Esophagus muscularis mucosa (tissue), 4 donors: ENCODE data around the gene MAD1L1. TPM values are rescaled to one million over a fixed set of nuclear protein-coding genes. Genes with fewer than 3 reads are reported as not detected.

Experiments used
- DNase-seq: peaks from one replicate; pipeline ENCODE4 v3.0.0-alpha.2; 2017; ENCODE audit errors: extremely low spot score
- H3K27ac ChIP-seq, 4 donors: fragments of 200-600 bp; sonication (generic); replicated peaks in 1 of 4; 1 replicate in 3 of 4; 2 replicates in 1 of 4; pipeline ENCODE4 v1.5.1; 2016 to 2019; ENCODE audit warnings: mild to moderate bottlenecking in 1 of 4
- H3K27me3 ChIP-seq, 4 donors: fragments of 200-600 bp; sonication (generic); one replicate each; pipeline versions ENCODE4 v1.5.1 to v1.6.0; 2016 to 2019
- H3K36me3 ChIP-seq, 4 donors: fragments of 200-600 bp; sonication (generic); one replicate each; pipeline ENCODE4 v1.5.1; 2016 to 2019
- H3K4me1 ChIP-seq, 4 donors: fragments of 200-600 bp; sonication (generic); one replicate each; pipeline ENCODE4 v1.5.1; 2016 to 2019
- H3K4me3 ChIP-seq, 4 donors: fragments of 200-600 bp; sonication (generic); 1 replicate in 2 of 4; 2 replicates in 2 of 4; pipeline ENCODE4 v1.5.1; 2016 to 2019; ENCODE audit warnings: mild to moderate bottlenecking in 4 of 4, moderate library complexity in 1 of 4
- H3K9me3 ChIP-seq, 4 donors: fragments of 200-600 bp; sonication (generic); 1 replicate in 3 of 4; 2 replicates in 1 of 4; pipeline ENCODE4 v1.5.1; 2016 to 2019
- EP300 ChIP-seq: sonication (generic); formaldehyde crosslinking; IDR thresholded peaks from one replicate; pipeline ENCODE4 v1.6.1; 2017; ENCODE audit warnings: antibody characterized with exemption
- POLR2A ChIP-seq: fragments of 450-650 bp; IDR thresholded peaks from one replicate; pipeline ENCODE4 v1.6.1; 2017; ENCODE audit warnings: antibody characterized with exemption, moderate library complexity, mild to moderate bottlenecking, low read depth
- POLR2AphosphoS5 ChIP-seq, 2 donors: sonication (generic); formaldehyde crosslinking; IDR thresholded peaks; one replicate each; pipeline ENCODE4 v1.6.1; 2017; ENCODE audit warnings: antibody characterized with exemption in 2 of 2
- WGBS: methylation state at CpG from one replicate; pipeline ENCODE4 v1.1.5; 2018; 5-methylcytosine and 5-hydroxymethylcytosine counted together
- intact Hi-C: fragments of 100-400 bp; cut with DNase I; formaldehyde crosslinking; loops from one replicate; pipeline ENCODE4 v1.15.1; 2023
- total RNA-seq, 4 donors: library from RNA; depleted of rRNA; stranded (reverse); fragments of >200 nt; gene quantifications; one replicate each; pipeline versions ENCODE4 v1.1.0 to v1.2.1, GENCODE V29; 2016
- TF ChIP-seq, protein P1 (sequence below), 3 experiments: fragments of 200-600 bp in 2 of 3; fragments of 450-650 bp in 1 of 3; sonication (generic) in 2 of 3; IDR thresholded peaks; one replicate each; pipeline ENCODE4 v1.5.1; 2017 to 2019; ENCODE audit warnings: antibody characterized with exemption in 3 of 3, mild to moderate bottlenecking in 2 of 3, moderate library complexity in 1 of 3

Gene MAD1L1
- total RNA-seq, 4 donors from 2014 or later, result 22.2 to 33.1 (median 29.5) TPM

- H3K27ac ChIP-seq, result no peak overlapping the region
- H3K4me1 ChIP-seq, result no peaks in the 10 kb centered on the region
- WGBS, result 87% methylated on average over 15 of the region's 15 CpGs
- H3K4me3 ChIP-seq, result no peak overlapping the region
- intact Hi-C loops, result no loop called here
- no peaks in the 10 kb centered on the region for H3K9me3 ChIP-seq
- peaks cover 0 to 16% (median 10%) of the 10 kb centered on the region in 4 donors for H3K36me3 ChIP-seq
- no peak for DNase-seq
- no peak for TF ChIP-seq EP300
- TF ChIP-seq POLR2A, result no peak
- no peak for TF ChIP-seq POLR2AphosphoS5 (IDR thresholded peaks at IDR 0.05)
- TF ChIP-seq, protein P1, sequence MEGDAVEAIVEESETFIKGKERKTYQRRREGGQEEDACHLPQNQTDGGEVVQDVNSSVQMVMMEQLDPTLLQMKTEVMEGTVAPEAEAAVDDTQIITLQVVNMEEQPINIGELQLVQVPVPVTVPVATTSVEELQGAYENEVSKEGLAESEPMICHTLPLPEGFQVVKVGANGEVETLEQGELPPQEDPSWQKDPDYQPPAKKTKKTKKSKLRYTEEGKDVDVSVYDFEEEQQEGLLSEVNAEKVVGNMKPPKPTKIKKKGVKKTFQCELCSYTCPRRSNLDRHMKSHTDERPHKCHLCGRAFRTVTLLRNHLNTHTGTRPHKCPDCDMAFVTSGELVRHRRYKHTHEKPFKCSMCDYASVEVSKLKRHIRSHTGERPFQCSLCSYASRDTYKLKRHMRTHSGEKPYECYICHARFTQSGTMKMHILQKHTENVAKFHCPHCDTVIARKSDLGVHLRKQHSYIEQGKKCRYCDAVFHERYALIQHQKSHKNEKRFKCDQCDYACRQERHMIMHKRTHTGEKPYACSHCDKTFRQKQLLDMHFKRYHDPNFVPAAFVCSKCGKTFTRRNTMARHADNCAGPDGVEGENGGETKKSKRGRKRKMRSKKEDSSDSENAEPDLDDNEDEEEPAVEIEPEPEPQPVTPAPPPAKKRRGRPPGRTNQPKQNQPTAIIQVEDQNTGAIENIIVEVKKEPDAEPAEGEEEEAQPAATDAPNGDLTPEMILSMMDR (IDR thresholded peaks at IDR 0.05), result no peak
- no peaks in the 10 kb centered on the region for H3K27me3 ChIP-seq
Observed at GRCh38 chr7:1961701-1962276, 271.0 kb downstream of the MAD1L1 start.

DNA sequence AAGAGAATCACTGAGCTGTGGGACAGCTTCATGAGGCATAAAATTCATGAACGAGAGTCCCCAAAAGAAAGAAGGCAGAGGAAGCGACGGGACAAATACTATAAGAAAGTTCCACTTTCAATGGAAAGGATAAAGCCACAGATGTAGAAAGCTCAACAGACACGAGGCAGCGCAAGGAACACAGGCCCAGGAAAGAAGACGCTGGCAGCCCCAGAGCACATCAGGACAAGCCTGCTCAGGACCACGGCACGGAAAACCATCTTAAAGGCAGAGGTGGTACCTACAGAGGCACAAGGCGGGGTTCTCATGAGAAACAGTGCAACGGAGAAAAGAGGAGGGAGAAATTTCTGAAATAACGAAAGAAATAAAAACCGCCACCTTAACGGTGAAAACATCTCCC lies 273.4 kb downstream of the MAD1L1 start:
- Histone ChIP-seq H3K4me3 (no peak overlapping the region), H3K36me3 (peaks cover 0 to 23% (median 15%) of the 10 kb centered on the region in 4 donors), H3K9me3 (no peaks in the 10 kb centered on the region), H3K4me1 (no peaks in the 10 kb centered on the region), H3K27me3 (no peaks in the 10 kb centered on the region), H3K27ac (no peak overlapping the region)
- TF ChIP-seq, protein P1 (IDR thresholded peaks at IDR 0.05), result no peak
- TF ChIP-seq POLR2A, result no peak
- no peak for TF ChIP-seq POLR2AphosphoS5 (IDR thresholded peaks at IDR 0.05)
- no peak for TF ChIP-seq EP300
- no peak for DNase-seq
- WGBS, result 91% methylated on average over 13 of the region's 13 CpGs
- intact Hi-C loops, result no loop called here

DNA sequence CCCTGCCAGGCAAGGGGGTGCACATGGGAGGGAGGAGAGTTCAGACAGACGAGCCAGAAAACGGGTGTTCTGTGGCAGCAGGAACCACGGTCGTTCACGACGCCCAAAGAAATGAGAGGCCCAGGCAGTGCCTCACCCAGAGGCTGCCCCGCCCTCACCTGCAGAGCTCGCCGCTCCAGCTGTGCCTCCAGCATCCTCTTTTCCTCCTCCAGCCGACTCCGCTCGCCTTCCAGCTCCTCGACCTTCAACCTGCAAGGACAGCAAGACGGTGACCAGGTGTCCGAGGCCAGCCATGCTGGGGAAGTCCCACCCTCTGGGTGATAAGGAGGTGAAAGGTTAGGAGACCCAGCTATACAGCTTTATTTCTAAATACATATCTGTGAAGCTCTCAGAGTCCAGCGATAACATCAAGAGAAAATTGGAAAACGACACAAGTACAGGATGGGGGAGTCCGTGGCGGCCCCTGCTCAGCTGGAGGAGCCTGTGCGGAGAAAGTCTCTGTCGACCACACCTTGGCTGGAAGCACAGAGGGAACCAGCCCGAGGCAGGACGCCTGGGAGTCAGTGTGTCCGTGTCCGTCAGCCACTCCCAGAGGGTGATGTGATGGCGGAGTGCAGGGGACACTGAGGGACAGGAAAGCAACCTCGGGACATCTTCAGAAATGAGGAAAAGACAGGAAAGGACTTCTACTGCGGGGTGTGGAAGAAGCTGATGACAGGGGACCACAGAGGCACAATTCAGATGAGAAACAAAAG lies 275.1 kb downstream of the MAD1L1 start:
- DNase-seq, result no peak
- WGBS, result 92% methylated on average over 28 of the region's 28 CpGs
- H3K27me3 ChIP-seq, result no peaks in the 10 kb centered on the region
- H3K4me1 ChIP-seq, result no peaks in the 10 kb centered on the region
- H3K27ac ChIP-seq, result no peak overlapping the region
- intact Hi-C loops, result no loop called here
- H3K36me3 ChIP-seq, result peaks cover 0 to 19% (median 15%) of the 10 kb centered on the region in 4 donors
- H3K4me3 ChIP-seq, result no peak overlapping the region
- no peaks in the 10 kb centered on the region for H3K9me3 ChIP-seq
- TF ChIP-seq POLR2A (no peak), EP300 (no peak), POLR2AphosphoS5 (IDR thresholded peaks at IDR 0.05) (no peak)
- TF ChIP-seq, protein P1 (IDR thresholded peaks at IDR 0.05), result no peak

GRCh38 chr7:1956611-1957470 lies 275.9 kb downstream of the MAD1L1 start:
- Histone ChIP-seq H3K27me3 (no peaks in the 10 kb centered on the region), H3K4me1 (no peaks in the 10 kb centered on the region), H3K4me3 (no peak overlapping the region), H3K36me3 (peaks cover 0 to 19% (median 15%) of the 10 kb centered on the region in 4 donors), H3K9me3 (no peaks in the 10 kb centered on the region), H3K27ac (no peak overlapping the region)
- WGBS, result 88% methylated on average over 20 of the region's 30 CpGs
- intact Hi-C loops, result no loop called here
- no peak for DNase-seq
- TF ChIP-seq, protein P1 (IDR thresholded peaks at IDR 0.05), result no peak
- TF ChIP-seq POLR2AphosphoS5 (IDR thresholded peaks at IDR 0.05) (no peak), EP300 (no peak), POLR2A (no peak)
